Limb (tissue), 2 donors: ENCODE results near the gene SCFD2.

Experiments used
- DNase-seq, 2 donors: peaks; one replicate each; pipeline ENCODE4 v3.0.0-alpha.2; 2016; ENCODE audit errors: extremely low spot score in 2 of 2

Gene SCFD2

DNA sequence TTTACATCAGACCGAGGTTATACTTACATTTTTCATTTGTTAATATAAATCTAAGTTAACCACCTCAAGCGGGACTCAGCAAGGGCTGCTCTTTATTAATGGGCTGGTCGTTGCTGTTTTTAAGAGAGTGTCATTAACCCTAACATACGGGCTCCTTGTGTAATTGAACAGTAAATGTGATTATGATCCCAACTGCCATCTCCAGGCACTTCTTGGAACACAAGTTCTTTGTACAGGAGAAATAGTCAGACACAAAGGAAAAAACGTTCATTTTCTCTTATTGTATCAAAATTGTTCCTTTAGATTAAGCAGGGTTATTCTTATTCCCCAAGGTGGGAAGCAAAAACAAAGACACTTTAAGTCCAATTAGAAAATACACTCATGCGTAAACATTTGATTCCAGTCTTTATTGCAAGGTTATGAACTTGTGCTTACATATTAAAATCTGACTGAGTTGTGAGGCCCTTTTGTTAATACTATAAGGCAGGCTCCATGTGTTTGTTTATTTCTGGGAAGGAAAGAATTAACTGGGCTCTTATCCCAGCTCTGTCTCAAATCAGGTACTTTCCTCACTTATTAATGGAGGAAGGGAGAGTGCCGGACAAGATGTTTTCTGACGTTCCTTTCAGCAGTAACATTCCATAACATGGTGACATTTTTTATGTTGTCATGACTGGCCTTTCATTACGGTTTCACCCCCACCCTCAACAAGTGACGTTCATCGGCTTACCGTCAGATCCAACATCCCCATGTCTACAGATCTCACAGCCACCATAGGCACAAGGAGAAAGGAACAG, 407.8 kb downstream of the SCFD2 start:
- DNase-seq, result no peak

DNA sequence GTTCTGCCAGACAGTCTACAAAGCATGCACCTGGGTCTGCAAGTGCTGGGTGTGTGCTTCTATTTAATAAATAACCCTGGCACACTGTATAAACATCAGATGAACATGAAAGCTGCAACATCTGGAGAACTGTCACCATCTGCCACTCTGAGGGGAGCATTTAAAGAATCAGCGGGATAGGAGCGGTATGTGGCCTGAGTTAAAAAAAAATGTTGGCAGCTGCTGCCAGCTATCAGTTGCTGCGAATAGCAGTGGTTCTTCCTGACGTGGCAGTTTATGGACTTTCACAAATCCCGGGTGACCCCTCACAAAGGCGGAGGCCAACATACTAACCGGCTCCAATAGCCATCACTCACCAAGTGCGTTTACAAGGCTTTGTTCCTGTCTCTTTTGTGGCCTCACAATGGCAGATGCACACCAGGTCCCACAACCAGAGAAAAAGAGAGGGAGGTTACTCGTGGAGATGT, 408.6 kb downstream of the SCFD2 start:
- peak; percentile 68 to 79 for DNase-seq

DNA sequence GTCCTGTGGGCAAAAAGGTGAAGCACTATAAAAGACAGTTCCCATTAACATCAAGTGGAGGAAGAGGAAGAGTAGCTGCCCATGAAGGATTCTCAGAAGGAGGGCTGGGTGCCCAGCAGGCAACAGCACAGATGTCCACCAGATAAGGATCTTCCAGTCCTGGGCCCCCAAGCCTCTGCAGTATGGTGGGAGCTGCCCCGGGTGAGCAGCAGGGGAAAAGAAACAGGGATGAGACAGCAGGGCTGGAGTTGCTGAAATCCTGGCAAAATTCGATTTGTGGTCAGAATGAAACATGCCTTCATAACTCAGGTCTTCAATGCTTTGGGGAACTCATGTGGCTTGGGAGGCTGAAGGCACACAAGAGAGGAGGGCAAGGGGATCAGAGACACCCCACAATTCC, 409.2 kb downstream of the SCFD2 start:
- no peak for DNase-seq

DNA sequence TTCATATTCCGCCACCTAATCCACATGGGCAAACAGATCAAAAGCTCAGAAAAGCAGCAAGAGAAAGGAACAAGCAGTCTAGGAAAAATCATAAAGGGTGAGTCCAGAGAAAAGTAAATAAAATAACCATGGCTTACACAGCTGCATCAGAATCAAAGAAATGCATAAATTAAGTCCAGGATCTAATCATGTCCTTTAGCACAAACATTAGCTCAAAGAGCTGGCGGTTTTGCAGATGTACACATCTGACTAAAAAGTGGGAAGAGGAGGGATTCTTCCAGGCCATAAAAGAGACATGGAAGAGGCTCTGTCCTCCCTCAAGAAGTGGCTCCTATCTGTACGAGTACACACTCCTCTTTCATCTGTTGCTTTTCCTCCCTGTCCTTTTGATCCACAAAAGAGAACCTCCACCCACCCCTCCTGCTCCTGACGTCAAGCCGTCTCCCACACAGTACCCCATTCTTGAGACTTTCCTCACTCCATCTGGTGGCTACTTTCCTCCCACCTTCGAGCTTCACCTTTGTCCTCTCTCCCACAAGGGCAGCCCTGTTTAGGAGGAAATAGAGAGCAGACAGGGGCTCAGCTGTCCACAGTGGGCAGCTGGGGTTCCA, 411.2 kb downstream of the SCFD2 start:
- no peak for DNase-seq

DNA sequence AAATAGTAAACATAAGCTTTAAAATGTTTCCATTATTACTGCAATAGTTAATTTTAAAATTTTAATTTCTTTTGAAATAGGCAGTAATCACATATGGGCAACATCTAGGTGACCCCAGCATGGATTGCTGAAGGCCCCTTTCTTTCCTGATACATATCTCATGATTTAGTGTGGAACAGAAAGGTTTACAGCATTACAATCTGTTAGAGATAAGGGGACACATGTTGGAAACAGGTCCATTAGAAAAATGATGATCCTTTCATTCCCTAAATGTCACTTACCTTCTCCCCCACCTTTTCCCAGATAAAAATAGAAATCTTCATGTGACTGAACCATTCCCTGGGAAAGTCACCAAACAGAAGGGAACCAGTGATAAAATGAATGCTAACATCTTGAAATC, 413.3 kb downstream of the SCFD2 start:
- no peak for DNase-seq

DNA sequence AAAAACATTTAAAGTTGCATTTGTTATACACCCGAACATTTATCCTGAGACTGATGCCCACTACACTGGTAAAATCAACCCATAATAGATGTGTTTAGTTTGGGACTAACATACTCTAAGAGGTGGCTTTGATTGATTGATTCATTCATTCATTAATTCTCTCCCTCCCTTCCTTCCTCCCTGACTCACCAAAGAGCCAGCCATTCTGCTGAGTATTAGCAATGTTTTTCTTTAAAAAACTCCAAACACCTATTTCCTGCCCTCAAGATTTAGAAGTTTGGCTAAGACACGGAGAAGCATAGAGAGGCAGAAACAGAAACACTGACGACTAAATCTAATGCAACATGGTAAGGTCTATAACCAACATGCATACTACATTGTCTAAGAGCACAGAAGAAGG, 414.8 kb downstream of the SCFD2 start:
- no peak for DNase-seq

DNA sequence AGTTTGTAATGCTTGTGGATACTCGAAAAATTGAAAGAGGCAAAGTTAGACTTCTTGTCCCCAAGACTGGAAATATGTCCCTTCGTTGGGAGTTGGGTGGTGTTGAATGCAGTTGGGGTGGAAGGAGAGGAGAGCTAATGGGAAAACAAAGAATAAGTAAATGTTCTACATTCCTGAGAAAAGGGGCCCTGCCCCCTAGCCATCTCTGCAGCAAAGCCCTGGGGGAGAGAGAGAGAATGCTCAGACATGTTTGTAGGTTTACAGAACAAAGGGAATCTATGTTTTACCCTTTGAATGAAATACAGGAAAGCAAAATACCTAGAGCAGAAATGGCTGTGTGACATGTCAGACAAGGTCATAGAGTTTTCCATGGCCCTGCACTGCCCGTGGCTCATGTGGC, 415.6 kb downstream of the SCFD2 start:
- DNase-seq, result no peak

DNA sequence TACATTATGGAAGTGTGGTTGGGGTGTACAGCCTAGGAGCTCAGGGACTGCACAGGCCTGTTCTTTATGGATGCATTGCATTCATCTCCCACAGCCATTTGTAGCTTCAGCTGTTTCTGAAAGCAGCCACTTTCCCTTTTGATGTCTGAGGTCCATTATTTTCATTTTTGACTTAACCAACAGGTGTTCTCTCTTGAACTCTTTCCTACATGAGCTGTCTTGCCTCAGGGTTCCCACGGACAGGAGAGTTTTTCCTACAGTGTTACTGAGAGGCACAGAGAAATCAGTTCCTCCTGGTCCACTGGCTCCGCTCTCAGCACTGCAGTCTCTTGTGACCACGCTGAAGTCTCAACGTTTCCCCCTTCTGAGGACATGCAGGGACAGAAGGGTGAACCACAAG, 416.5 kb downstream of the SCFD2 start:
- DNase-seq, result no peak

DNA sequence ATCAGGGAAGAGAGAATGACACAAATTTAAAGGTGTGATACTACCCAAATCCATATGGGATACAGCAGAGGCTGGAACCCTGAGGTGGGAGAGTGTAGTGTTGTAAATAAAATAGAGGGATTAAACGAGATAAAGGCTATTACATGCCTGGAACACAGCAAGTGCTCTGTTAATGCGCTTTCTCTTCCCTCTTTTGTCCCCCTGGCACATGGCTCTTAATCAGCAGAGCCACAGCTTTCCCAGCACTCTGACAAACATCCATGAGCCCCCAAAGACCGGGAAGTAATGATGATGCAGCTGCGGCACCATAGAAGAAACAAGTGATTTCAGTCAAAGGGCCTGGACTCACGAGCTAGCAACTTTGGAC, 417.8 kb downstream of the SCFD2 start:
- no peak for DNase-seq

DNA sequence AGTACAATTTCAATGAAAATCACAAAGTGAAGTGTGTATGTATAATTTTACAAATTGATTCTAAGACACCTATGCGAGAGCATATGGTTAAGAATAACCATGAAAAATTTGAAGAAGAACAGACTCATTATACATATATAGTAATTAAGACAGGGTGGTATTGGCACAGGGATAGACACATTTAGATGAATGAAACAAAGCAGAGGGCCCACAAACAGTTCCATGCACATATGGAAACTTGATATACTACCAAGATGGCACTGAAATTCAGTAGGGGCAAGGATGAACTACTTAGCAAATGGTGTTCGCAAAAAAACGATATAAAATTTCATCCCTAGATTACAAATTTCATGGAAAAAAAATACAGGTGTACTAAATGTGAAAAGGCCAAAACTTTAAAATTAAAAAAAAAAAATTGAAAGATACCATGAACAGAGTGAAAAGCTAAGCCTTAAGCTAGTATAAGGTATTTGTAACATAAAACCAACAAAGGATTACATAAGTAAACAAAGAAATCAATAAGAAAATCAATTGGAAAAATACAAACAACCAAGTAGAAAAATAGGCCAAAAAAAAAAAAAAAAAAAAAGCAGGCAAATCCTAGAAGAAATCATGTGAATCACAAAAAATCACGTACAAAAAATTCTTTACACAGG, 418.3 kb downstream of the SCFD2 start:
- no peak for DNase-seq

DNA sequence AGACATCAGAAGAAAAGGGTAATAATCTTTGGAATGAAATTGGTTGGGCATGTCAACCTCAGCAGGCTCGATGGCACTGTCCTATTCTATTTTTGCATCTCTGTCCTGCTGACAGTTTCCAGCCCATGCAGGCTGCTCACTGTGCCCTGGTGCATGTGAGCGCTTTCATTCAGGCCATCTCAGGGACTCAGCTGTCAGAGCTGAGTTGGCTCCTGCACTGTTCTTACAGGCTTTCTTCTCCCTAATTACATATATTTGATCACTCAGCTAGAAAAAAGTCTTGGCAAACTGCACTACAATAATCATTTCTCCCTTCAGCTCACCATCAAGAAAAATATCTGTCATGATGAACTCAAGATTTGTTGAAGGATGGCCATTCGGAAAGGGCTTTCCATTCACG, 419.0 kb downstream of the SCFD2 start:
- no peak for DNase-seq

DNA sequence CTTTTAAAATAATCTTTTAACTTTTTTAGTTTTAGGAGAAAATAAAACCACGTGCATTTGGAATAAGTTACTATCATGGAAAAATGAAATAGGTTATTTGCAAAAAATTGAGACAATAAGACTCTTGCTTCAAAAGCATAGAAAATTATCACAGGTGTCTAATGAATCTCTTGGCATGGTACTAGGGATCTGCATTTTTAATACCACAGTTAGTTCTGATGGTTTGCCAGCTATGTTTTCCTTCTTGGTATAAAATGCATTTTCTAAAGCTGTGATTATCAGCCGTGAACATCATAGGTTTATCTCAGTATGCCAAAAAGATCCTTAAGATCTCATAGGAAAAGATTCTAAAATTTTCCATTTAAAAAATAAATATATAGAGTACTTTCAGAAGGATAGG, 419.9 kb downstream of the SCFD2 start:
- no peak for DNase-seq

DNA sequence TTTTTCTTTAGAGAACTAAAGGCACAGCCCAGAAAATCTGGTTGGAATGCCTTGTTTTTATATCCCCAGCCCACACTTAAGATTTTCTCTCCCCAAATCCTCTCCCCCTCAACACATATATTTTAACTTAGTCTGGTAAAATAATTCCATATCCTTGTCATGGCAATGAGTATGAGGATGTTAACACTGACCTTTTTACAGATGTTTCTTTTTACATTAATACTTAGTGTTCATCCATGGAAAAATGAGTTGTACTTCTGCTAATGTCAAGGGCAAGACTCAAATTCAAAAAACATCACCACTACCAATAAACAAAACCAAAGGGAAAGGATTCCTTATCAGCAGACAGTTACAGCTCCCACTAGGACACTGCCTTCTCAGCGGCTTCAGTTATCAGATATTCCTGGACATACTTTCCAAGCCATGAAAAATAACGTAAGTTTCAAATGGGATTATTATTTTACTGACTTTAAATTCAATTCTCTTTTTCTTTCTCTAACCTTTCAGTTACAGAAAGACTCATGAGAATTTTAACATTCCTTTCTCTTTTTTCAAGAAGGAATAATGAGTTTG, 420.4 kb downstream of the SCFD2 start:
- DNase-seq, result no peak

DNA sequence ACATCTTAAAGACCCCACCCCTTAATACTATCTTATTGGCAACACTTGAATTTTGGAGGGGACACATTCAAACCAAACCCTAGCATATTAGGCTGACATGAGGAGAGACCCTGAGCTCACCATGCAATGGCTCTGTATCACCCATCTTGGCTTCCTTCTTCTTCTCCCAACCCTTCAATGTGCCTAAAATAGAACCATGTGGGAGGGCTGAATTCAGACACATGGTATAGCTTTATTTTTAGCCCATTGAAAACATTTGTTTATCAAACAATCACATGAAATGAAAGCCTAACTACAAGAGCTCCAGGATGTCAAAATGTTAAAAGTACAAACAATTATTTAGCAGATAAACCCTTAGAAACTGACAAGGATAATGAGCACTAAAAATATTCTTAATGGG, 422.2 kb downstream of the SCFD2 start:
- DNase-seq, result no peak

DNA sequence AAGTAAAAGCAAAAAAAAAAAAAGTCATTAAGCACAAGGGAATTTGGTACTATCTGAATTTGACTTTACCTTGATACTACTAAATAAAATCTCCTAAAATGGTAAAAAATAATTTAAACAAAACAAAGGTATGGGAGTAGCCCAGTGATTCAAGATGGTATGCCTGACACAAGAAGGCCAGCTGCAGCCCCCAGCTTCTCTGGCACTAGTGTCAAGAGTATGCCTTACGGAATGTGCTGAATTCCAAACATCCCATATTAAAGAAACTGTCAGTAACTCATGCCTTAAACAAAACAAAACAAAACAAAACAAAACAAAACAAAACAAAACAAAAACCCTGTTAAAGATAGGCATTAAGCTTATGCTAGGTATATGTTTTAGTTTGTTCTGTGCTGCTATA, 422.9 kb downstream of the SCFD2 start:
- DNase-seq, result no peak

DNA sequence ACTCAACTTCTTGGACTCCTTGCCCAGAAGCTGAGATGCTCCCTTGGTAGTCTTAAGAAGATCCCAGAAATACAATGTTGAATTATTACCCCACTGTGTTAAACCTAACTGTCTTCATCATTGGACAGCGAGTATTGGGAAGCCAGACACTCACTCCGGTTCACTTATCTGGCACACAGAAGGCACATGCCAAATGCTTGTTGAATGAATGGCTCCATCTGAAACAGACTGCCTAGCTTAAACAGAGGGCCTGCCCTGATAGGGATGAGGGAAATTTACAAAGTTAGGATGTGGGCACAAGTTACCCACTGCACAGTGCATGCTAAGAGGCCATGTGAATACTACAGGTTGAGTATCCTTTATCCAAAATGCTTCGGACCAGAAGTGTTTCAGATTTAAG, 424.4 kb downstream of the SCFD2 start:
- no peak for DNase-seq

DNA sequence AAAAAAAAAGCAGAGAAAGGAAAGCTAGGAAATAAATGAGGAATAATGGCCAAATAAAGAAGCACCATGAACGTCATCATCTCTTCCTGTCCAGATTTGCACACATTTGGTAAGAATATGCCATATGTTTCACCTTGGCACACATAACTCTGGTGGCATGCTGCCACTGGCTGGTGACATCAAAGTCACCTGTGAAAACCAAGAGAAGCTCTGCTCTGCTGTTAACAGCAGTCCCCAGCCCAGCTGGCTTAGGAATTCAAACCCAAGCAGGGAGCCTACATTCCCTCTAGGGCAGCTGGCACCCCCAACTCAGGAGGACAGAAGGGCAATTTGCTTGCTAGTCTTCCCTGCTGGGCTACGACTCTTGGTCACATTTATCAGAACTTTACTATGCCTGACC, 426.1 kb downstream of the SCFD2 start:
- DNase-seq, result no peak

DNA sequence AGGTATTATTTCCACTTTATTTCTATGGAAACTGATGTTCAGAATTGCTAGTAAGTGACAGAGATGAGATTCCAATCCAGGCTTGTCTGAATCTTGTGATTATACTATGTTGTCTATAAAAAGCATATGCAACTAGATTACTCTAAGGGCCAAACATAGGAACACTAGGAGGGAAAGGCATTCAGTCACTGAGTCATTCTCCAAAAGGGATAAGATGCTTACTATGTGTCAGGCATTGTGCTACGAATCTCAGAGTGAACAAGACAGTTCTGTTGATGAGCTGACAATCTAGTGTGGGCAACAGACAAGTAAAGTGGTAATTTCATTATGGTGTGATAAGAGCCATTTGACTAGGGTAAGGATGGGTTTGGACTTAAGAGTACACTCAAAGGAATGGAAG, 426.5 kb downstream of the SCFD2 start:
- DNase-seq, result no peak

DNA sequence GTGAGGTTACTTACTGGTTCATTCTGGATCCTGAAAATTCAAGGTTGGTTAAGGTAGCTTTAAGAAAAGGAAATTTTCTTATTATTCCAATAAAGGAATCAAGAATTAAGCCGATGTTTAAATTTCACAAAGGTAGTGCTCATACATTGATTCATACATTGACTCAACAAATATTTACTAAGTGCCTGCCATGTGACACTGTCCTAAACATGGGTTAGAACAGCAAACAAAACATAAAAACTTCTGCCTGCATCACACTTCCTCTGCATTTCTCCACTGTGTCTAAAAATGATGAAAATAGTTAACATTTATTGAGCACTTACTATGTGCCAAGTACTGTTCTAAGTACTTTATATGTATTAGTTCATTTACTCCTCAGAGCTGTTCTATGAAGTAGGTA, 428.0 kb downstream of the SCFD2 start:
- DNase-seq, result no peak

DNA sequence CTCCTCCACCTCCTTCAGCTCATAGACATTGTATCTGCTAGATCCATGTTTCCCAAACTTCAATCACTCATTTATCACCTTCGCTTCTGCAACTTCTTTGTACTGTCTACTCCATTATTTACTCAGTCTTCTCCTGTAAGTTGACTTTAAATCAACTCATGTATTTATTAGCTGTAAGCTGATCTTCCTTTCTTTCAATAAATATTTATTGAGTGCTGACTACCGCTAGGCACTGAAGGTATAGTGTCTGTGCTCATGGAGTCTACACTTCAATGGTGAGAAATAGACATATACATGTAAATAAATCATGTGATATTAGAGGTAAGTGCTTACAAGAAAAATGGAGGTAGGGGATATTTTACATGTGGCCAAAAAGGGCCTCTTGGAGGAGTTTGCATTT, 429.1 kb downstream of the SCFD2 start:
- no peak for DNase-seq

DNA sequence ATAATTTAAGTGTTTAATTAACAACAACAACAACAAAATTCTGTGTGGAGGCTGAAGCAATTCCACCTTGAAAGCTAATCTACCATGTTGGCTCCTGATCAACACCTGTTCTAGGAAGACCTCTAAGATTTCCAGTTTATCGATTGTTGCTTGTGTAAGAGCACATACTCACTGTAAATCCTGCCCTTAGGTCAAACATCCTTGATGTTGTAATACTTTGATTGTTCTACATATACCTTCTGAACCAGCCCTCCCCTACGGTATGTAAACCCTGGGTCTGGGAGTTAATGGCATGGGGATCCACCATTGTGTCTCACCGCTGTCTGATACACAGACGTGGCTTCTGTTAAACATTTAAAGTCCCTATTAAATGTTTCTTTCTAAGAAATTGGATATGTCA, 430.5 kb downstream of the SCFD2 start:
- DNase-seq, result no peak

DNA sequence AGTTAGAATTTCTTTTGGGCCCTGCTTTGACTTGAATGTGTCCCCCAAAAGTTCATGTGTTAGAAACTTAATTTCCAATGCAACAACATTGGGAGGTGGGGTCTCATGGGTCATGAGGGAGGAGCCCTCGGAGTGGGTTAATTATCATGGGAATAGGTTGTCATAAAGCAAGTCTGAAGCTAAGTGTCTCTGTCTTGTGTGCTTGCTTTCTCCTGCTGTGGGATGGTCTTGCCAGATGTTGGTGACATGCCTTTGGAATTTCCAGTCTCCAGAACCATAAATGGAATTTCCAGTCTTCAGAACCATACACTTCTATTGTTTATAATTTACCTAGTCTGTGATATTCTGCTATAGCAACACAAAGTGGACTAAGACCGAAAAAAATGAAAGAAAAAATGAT, 432.1 kb downstream of the SCFD2 start:
- DNase-seq, result no peak
